ENCODE data around the gene CHST1. TPM values are rescaled to one million over a fixed set of nuclear protein-coding genes. Genes with fewer than 3 reads are reported as not detected.

CHST1 gene
- total RNA-seq, 3 donors from 2014 or later (not counting 1 experiment from before 2014, with no cell fraction given) = not detected

GRCh38 chr11:45651156-45651555 is 14.3 kb downstream of the CHST1 start:
- H3K27me3 ChIP-seq (ENCODE audit: control insufficient read depth, insufficient read depth, low read length) = no peaks in the 10 kb centered on the region
- H3K4me3 Mint-ChIP-seq = peak overlapping the region; percentile 21
- intact Hi-C loops (cut with micrococcal nuclease) = loop anchor here (10.0 kb wide), 1 partner anchor 276 kb away; no protein-coding TSS in a partner anchor
- no peak for TF ChIP-seq CTCF (IDR thresholded peaks at IDR 0.05)
- no peak for ATAC-seq
- H3K36me3 Mint-ChIP-seq = no peaks in the 10 kb centered on the region
- H3K9me3 Mint-ChIP-seq = no peaks in the 10 kb centered on the region
- WGBS (ENCODE audit: insufficient coverage) = 79% methylated on average over 9 of the region's 9 CpGs
- H3K4me1 ChIP-seq (ENCODE audit: control insufficient read depth, insufficient read depth, low read length) = peaks cover 12% of the 10 kb centered on the region
- peaks cover 8 to 31% of the 10 kb centered on the region in 2 donors for H3K27me3 Mint-ChIP-seq (ENCODE audit: low read depth in 2 of 2)
- H3K27ac ChIP-seq (ENCODE audit: low read length) = no peak overlapping the region
- peaks cover 9 to 12% of the 10 kb centered on the region in 2 donors for H3K4me1 Mint-ChIP-seq
- H3K36me3 ChIP-seq (ENCODE audit: control insufficient read depth, insufficient read depth, low read length) = no peaks in the 10 kb centered on the region
- DNase-seq = no peak
- H3K9me3 ChIP-seq (ENCODE audit: control insufficient read depth, insufficient read depth, low read length) = no peaks in the 10 kb centered on the region
- no peak overlapping the region for H3K27ac Mint-ChIP-seq
- no peak overlapping the region for H3K4me3 ChIP-seq (ENCODE audit: low read length)

GRCh38 chr11:45650166-45651095 is 15.0 kb downstream of the CHST1 start:
- no peak overlapping the region for H3K4me3 ChIP-seq (ENCODE audit: low read length)
- H3K36me3 ChIP-seq (ENCODE audit: control insufficient read depth, insufficient read depth, low read length) = no peaks in the 10 kb centered on the region
- intact Hi-C loops (cut with micrococcal nuclease) = loop anchor here (10.0 kb wide), 1 partner anchor 276 kb away; no protein-coding TSS in a partner anchor
- peaks cover 9% of the 10 kb centered on the region for H3K4me1 ChIP-seq (ENCODE audit: control insufficient read depth, insufficient read depth, low read length)
- no peak for DNase-seq
- H3K27ac ChIP-seq (ENCODE audit: low read length) = no peak overlapping the region
- H3K9me3 Mint-ChIP-seq = no peaks in the 10 kb centered on the region
- no peak for TF ChIP-seq CTCF (IDR thresholded peaks at IDR 0.05)
- H3K27me3 ChIP-seq (ENCODE audit: control insufficient read depth, insufficient read depth, low read length) = no peaks in the 10 kb centered on the region
- peak overlapping the region; percentile 95 for H3K4me3 Mint-ChIP-seq
- no peaks in the 10 kb centered on the region for H3K36me3 Mint-ChIP-seq
- H3K27me3 Mint-ChIP-seq (ENCODE audit: low read depth in 2 of 2) = peaks cover 9 to 33% of the 10 kb centered on the region in 2 donors
- peak overlapping the region in 1 of 2 donors; percentile 71 for H3K27ac Mint-ChIP-seq
- WGBS (ENCODE audit: insufficient coverage) = 54% methylated on average over 75 of the region's 75 CpGs
- H3K4me1 Mint-ChIP-seq = peaks cover 9 to 11% of the 10 kb centered on the region in 2 donors
- no peaks in the 10 kb centered on the region for H3K9me3 ChIP-seq (ENCODE audit: control insufficient read depth, insufficient read depth, low read length)
- ATAC-seq = peak in 1 of 3 donors; percentile 46

GRCh38 chr11:45649544-45650165 is 15.8 kb downstream of the CHST1 start:
- 76% methylated on average over 49 of the region's 49 CpGs for WGBS (ENCODE audit: insufficient coverage)
- H3K9me3 ChIP-seq (ENCODE audit: control insufficient read depth, insufficient read depth, low read length) = no peaks in the 10 kb centered on the region
- no peak for TF ChIP-seq CTCF (IDR thresholded peaks at IDR 0.05)
- H3K4me1 Mint-ChIP-seq = peaks cover 6 to 9% of the 10 kb centered on the region in 2 donors
- H3K9me3 Mint-ChIP-seq = no peaks in the 10 kb centered on the region
- no peaks in the 10 kb centered on the region for H3K36me3 Mint-ChIP-seq
- ATAC-seq (no peak), DNase-seq (no peak)
- H3K4me3 ChIP-seq (ENCODE audit: low read length) = no peak overlapping the region
- H3K27me3 ChIP-seq (ENCODE audit: control insufficient read depth, insufficient read depth, low read length) = no peaks in the 10 kb centered on the region
- intact Hi-C loops (cut with micrococcal nuclease) = loop anchor here (10.0 kb wide), 1 partner anchor 275 kb away; no protein-coding TSS in a partner anchor
- H3K36me3 ChIP-seq (ENCODE audit: control insufficient read depth, insufficient read depth, low read length) = no peaks in the 10 kb centered on the region
- peak overlapping the region; percentile 95 for H3K4me3 Mint-ChIP-seq
- H3K27me3 Mint-ChIP-seq (ENCODE audit: low read depth in 2 of 2) = peaks cover 9 to 33% of the 10 kb centered on the region in 2 donors
- no peak overlapping the region for H3K27ac Mint-ChIP-seq
- no peak overlapping the region for H3K27ac ChIP-seq (ENCODE audit: low read length)
- H3K4me1 ChIP-seq (ENCODE audit: control insufficient read depth, insufficient read depth, low read length) = peaks cover 5% of the 10 kb centered on the region
